Measurements from ENCODE around the gene ELMO1.

ELMO1 gene

DNA sequence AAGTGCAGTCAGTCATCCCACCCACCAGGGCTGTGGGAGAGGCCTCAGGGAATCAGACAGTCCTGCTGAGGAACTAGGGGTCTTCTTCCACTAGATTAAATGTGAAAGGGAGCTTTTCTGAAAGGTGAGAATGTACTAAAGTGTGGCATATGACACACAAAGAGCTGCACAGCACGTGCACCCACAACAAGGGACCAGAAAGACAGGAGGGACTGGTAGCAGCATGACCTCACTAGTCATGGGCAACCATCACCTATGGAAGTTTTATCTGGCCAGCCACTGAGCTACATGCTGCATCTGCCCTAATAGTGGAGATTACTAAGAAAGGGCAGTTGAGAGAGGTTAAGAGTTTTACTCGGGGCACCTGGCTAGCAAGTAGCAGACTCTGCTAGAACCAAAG is 519.9 kb downstream of the ELMO1 start:
- DNase-seq (ENCODE audit: low spot score), result no peak
- TF ChIP-seq, protein P1, sequence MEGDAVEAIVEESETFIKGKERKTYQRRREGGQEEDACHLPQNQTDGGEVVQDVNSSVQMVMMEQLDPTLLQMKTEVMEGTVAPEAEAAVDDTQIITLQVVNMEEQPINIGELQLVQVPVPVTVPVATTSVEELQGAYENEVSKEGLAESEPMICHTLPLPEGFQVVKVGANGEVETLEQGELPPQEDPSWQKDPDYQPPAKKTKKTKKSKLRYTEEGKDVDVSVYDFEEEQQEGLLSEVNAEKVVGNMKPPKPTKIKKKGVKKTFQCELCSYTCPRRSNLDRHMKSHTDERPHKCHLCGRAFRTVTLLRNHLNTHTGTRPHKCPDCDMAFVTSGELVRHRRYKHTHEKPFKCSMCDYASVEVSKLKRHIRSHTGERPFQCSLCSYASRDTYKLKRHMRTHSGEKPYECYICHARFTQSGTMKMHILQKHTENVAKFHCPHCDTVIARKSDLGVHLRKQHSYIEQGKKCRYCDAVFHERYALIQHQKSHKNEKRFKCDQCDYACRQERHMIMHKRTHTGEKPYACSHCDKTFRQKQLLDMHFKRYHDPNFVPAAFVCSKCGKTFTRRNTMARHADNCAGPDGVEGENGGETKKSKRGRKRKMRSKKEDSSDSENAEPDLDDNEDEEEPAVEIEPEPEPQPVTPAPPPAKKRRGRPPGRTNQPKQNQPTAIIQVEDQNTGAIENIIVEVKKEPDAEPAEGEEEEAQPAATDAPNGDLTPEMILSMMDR (IDR thresholded peaks at IDR 0.05), result no peak
- H3K27ac ChIP-seq, result no peak overlapping the region

DNA sequence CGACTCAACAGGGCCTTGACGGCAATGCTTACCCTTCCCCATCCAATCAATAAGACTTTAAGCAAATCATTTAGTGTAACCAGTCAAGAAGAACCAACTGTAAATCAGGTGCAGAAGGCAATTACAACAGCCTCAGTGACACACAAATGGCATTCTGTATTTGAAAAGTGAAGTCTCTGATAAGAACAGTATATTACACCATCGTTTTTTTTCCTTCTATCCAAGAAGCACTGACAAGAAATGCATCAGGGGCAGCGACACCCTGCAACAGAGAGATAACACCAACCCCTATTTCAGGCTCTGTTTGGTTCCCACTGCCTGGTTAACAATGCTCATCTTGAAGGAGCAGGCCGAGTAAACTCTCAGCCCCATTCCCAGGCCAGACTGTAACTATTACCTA is 520.4 kb downstream of the ELMO1 start:
- DNase-seq (ENCODE audit: low spot score), result no peak
- Histone ChIP-seq H3K4me3 (no peak overlapping the region), H3K27ac (no peak overlapping the region)
- TF ChIP-seq, protein P1 (IDR thresholded peaks at IDR 0.05), result no peak

More for the DNA sequence above, 519.9 kb downstream of the ELMO1 start:
- H3K4me3 ChIP-seq, result no peak overlapping the region

DNA sequence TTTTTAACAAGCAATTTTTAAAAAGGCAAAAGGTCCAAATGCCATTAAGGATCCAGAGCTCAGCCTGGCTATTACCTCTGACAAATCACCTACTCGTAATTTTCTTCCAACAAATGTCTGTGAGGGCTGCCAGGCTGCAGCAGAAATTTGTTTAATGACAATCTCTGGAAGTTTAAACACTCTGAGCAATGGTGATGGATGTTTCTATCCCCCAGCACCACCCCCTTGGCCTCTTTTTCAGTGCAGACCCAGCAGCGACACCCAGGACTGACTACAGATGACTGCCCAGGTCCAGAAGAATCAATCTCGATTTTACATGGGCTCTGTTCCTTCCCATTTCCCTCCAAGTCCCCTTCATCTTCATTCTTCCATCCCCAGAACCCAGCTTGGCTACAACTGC is 523.0 kb downstream of the ELMO1 start:
- no peak overlapping the region for H3K4me3 ChIP-seq
- no peak overlapping the region for H3K27ac ChIP-seq
- no peak for DNase-seq (ENCODE audit: low spot score)
- TF ChIP-seq, protein P1 (IDR thresholded peaks at IDR 0.05), result no peak

DNA sequence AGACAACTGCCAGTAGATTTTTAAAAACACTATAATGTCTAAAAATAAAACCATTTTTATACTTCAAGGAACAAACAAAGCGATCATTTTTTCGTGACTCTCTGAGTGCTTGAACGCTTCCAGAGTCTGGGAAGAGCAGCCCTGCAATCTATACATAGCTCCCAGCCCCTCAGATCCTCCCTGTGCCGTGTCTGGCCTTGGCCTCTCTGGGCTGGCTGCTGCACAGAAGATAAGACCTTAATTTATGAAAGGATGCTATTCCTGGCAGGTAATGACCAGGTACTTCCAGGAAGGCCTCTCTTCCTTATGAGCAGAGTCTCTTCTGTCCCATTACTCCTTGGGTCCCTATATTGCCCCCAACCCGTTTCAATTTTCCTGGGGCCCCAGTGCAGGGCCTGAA is 523.5 kb downstream of the ELMO1 start:
- Histone ChIP-seq H3K4me3 (no peak overlapping the region), H3K27ac (no peak overlapping the region)
- no peak for DNase-seq (ENCODE audit: low spot score)
- TF ChIP-seq, protein P1 (IDR thresholded peaks at IDR 0.05), result no peak

DNA sequence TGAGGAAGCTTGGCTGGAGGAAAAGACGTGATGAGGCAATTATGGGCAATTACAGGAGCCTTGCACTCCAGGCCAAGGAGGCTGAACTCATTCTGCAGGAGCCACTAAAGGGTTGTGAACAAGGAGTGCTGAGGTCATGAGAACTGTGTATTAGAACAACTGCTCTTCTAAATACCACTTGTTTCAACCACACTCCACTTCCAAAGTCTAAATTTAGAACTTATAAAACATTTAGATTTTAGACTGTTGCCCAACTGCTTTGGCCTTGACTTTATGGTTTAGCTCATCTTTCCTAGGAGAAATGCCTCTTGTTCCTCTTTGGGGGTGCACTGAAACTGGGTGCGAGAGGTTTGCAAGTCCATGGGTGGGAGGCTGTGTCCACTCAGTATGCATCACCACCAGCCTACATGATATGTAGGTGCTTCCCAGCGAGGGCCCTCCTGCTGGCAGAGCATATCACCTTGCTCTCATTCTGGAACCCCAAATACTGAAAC is 524.7 kb downstream of the ELMO1 start:
- DNase-seq (ENCODE audit: low spot score), result no peak
- Histone ChIP-seq H3K4me3 (no peak overlapping the region), H3K27ac (no peak overlapping the region)
- TF ChIP-seq, protein P1 (IDR thresholded peaks at IDR 0.05), result no peak

DNA sequence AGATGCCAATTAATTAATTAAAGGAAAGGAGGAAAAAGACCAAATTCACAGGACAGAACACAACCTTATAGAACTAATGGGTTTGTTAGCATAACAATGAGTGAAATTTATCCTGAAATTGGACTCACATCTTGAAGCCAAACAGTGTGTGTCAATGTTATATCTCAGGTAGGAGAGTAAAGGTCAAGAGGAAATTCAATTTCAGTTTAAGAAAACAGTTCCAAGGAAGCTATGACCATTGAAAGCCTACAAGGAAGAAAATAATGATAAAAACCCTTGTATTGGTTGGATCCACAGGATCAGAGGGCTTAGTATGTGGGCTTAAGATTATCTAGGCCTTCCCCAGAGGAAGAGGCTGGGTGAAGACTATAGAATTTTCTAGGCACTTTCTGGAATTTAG is 525.5 kb downstream of the ELMO1 start:
- no peak overlapping the region for H3K4me3 ChIP-seq
- TF ChIP-seq, protein P1 (IDR thresholded peaks at IDR 0.05), result no peak
- no peak for DNase-seq (ENCODE audit: low spot score)
- H3K27ac ChIP-seq, result no peak overlapping the region

DNA sequence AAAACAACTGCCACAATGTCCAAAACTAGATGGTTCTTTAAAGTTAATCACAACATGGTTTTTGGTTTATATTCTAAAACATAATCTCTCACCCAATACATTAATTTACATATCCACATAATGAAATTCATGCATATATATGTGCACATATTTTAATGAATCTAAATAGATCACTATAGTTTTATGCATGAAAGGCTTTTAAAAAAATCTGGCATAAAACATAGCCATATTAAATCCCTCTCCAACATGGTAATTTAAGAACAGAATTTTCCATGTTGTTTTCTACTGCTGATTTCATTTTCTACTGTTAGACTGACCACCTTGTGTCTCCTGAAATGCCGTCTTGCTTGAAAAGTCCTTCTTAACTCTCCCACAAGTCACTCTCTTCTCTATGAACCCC is 528.2 kb downstream of the ELMO1 start:
- TF ChIP-seq, protein P1 (IDR thresholded peaks at IDR 0.05), result no peak
- no peak overlapping the region for H3K4me3 ChIP-seq
- no peak for DNase-seq (ENCODE audit: low spot score)
- H3K27ac ChIP-seq, result no peak overlapping the region
